ENCODE data around the gene TENM4. TPM values are rescaled to one million over a fixed set of nuclear protein-coding genes. Genes with fewer than 3 reads are reported as not detected.

TENM4 gene
- total and polyA plus RNA-seq, 2 of the 8 experiments (the other 6 are each of a cell fraction or from before 2014, with no cell fraction given) = 3.5 to 7.2 TPM

DNA sequence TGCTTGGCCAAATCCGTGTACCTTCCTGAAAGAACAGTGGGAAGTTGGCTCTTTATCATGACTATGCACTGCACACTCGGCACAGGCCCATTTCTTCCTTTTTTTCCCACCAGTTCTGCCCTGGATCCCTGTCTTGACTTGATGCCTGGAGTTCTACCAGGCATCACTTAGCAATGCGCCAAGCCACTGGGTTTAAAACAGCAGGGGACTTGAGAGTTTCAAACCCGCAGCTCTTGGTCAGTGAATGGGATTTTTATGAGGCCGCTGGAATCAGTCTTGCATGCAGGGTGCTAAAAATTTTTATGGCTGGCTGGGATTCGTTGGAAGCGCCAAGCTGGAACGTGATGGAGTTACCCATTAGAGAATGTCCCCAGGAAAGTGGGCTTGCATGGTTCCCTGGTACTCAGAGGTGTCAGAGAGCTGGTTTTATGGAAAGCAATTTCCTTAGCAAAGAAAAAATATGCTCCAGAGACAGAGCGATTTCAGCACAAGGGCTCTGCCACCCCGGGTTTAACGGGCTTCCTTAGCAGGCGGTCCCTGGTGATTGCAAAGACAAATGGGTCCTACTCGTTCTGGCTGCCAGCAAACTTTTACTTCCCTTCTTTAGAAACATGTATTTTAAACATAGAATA, 432.9 kb downstream of the TENM4 start:
- no peak overlapping the region for H2AFZ ChIP-seq (ENCODE audit: low read length)
- H3K4me3 ChIP-seq (ENCODE audit: extremely low read depth in 1 of 4, insufficient read depth in 2 of 4, low read depth in 3 of 4, low read length in 4 of 4) = no peak overlapping the region
- no peaks in the 10 kb centered on the region for H4K20me1 ChIP-seq (replicated peaks in 1 of 2; ENCODE audit: control insufficient read depth in 1 of 2, insufficient read depth in 2 of 2, low read length in 2 of 2)
- no peak overlapping the region for H2BK20ac ChIP-seq (ENCODE audit: low read length)
- H3K79me2 ChIP-seq (ENCODE audit: control insufficient read depth in 1 of 2, insufficient read depth in 2 of 2, low read length in 2 of 2) = no peaks in the 10 kb centered on the region
- H3K23me2 ChIP-seq (ENCODE audit: low read depth, low read length) = no peaks in the 10 kb centered on the region
- H3K4ac ChIP-seq (replicated peaks; ENCODE audit: insufficient read length, low read depth, low read length) = no peak overlapping the region
- no peaks in the 10 kb centered on the region for H3K79me1 ChIP-seq (ENCODE audit: low read depth, low read length)
- H2BK12ac ChIP-seq (ENCODE audit: low read depth, low read length) = no peak overlapping the region
- no peaks in the 10 kb centered on the region for H3K4me1 ChIP-seq (replicated peaks in 1 of 4; ENCODE audit: control insufficient read depth in 3 of 4, insufficient read depth in 4 of 4, low read length in 3 of 4)
- 84% methylated on average over 13 of the region's 13 CpGs; no CpG with 5 or more reads in 1 of the 2 experiments for WGBS, 2 experiments (ENCODE audit: extremely low coverage in 1 of 2, insufficient coverage in 1 of 2, insufficient read length in 1 of 2, insufficient replicate concordance in 2 of 2, low coverage in 1 of 2, low lambda C conversion rate in 2 of 2, missing lambda C conversion rate in 1 of 2)
- no peak overlapping the region for H2BK120ac ChIP-seq (replicated peaks; ENCODE audit: low read depth, low read length)
- FAIRE-seq = no peak
- H2BK15ac ChIP-seq (ENCODE audit: low read length) = no peak overlapping the region
- no peak overlapping the region for H3K18ac ChIP-seq (ENCODE audit: extremely low read depth, low read length)
- no peak overlapping the region for H4K91ac ChIP-seq (replicated peaks; ENCODE audit: insufficient read length, low read length)
- H4K5ac ChIP-seq (ENCODE audit: insufficient read length, low read depth, low read length) = no peak overlapping the region
- no peaks in the 10 kb centered on the region for H3K36me3 ChIP-seq (ENCODE audit: control insufficient read depth in 2 of 4, insufficient read depth in 4 of 4, low read length in 3 of 4)
- H3K27ac ChIP-seq (ENCODE audit: low read depth, low read length) = no peak overlapping the region
- H2BK5ac ChIP-seq (ENCODE audit: low read depth, low read length) = no peak overlapping the region
- H3K14ac ChIP-seq (ENCODE audit: insufficient read length) = no peak overlapping the region
- ChIA-PET POLR2A (ENCODE audit: partially characterized antibody) (no interaction called here), CTCF (ENCODE audit: partially characterized antibody) (interaction anchor here (0.6 to 1.5 kb wide), 6 partner anchors 9 to 211 kb away, joined by 3 to 4 read pairs (median 4); no protein-coding TSS in a partner anchor)
- H3K56ac ChIP-seq (replicated peaks; ENCODE audit: insufficient read length, low read depth, low read length) = no peak overlapping the region
- H2AK5ac ChIP-seq (ENCODE audit: low read depth, low read length) = no peak overlapping the region
- H4K8ac ChIP-seq (ENCODE audit: extremely low read depth, insufficient read depth, low read length) = no peak overlapping the region
- no peak overlapping the region for H3K4me2 ChIP-seq (ENCODE audit: insufficient read depth in 1 of 2, low read depth in 2 of 2, low read length in 2 of 2)
- DNase-seq (ENCODE audit: low read depth in 1 of 2, low spot score in 2 of 2) = no peak
- H3K9ac ChIP-seq (replicated peaks in 1 of 4; ENCODE audit: extremely low read depth in 1 of 4, low read depth in 3 of 4, low read length in 3 of 4) = no peak overlapping the region
- H3K9me3 ChIP-seq (ENCODE audit: insufficient read depth in 2 of 2, low read depth in 1 of 2, low read length in 1 of 2) = no peaks in the 10 kb centered on the region
- H3K27me3 ChIP-seq (replicated peaks in 1 of 4; ENCODE audit: control insufficient read depth in 3 of 4, extremely low read depth in 1 of 4, insufficient read depth in 3 of 4, low read length in 3 of 4) = no peaks in the 10 kb centered on the region
- H3K23ac ChIP-seq (ENCODE audit: insufficient read length) = no peak overlapping the region
- TF ChIP-seq, protein P1, sequence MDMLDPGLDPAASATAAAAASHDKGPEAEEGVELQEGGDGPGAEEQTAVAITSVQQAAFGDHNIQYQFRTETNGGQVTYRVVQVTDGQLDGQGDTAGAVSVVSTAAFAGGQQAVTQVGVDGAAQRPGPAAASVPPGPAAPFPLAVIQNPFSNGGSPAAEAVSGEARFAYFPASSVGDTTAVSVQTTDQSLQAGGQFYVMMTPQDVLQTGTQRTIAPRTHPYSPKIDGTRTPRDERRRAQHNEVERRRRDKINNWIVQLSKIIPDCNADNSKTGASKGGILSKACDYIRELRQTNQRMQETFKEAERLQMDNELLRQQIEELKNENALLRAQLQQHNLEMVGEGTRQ (IDR thresholded peaks at IDR 0.05; ENCODE audit: low read length) = no peak
- TF ChIP-seq CHD2 (IDR thresholded peaks at IDR 0.05; ENCODE audit: low read length) = no peak
- TF ChIP-seq, protein P2, sequence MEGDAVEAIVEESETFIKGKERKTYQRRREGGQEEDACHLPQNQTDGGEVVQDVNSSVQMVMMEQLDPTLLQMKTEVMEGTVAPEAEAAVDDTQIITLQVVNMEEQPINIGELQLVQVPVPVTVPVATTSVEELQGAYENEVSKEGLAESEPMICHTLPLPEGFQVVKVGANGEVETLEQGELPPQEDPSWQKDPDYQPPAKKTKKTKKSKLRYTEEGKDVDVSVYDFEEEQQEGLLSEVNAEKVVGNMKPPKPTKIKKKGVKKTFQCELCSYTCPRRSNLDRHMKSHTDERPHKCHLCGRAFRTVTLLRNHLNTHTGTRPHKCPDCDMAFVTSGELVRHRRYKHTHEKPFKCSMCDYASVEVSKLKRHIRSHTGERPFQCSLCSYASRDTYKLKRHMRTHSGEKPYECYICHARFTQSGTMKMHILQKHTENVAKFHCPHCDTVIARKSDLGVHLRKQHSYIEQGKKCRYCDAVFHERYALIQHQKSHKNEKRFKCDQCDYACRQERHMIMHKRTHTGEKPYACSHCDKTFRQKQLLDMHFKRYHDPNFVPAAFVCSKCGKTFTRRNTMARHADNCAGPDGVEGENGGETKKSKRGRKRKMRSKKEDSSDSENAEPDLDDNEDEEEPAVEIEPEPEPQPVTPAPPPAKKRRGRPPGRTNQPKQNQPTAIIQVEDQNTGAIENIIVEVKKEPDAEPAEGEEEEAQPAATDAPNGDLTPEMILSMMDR (IDR thresholded peaks at IDR 0.05; ENCODE audit: control extremely low read depth in 1 of 3, insufficient read depth in 1 of 3, low read depth in 1 of 3, low read length in 3 of 3) = no peak
- no peak for TF ChIP-seq SAP30 (IDR thresholded peaks at IDR 0.05; ENCODE audit: insufficient read depth, insufficient replicate concordance, low read length)
- no peak for TF ChIP-seq MAFK (IDR thresholded peaks at IDR 0.05; ENCODE audit: low read depth, low read length)
- no peak for TF ChIP-seq BACH1 (IDR thresholded peaks at IDR 0.05; ENCODE audit: low read length)
- TF ChIP-seq TCF12 (IDR thresholded peaks at IDR 0.05; ENCODE audit: low read depth, low read length) = no peak
- TF ChIP-seq RAD21 (IDR thresholded peaks at IDR 0.05 in 1 of 2, conservative IDR thresholded peaks at IDR 0.05 in 1 of 2; ENCODE audit: low read depth in 2 of 2, low read length in 2 of 2) = no peak
- no peak for TF ChIP-seq HDAC6 (IDR thresholded peaks at IDR 0.05; ENCODE audit: low read depth, low read length)
